ENCODE data around the gene KIF5A. TPM values are rescaled to one million over a fixed set of nuclear protein-coding genes. Genes with fewer than 3 reads are reported as not detected.
"Not testable (repeated sequence)": the region's sequence is repeated elsewhere in the genome, so short reads cannot be mapped to it uniquely, and the experiment has no call there.

Gene KIF5A
- total RNA-seq, 2 experiments from 2014 or later: 1.7 to 2.0 TPM

DNA sequence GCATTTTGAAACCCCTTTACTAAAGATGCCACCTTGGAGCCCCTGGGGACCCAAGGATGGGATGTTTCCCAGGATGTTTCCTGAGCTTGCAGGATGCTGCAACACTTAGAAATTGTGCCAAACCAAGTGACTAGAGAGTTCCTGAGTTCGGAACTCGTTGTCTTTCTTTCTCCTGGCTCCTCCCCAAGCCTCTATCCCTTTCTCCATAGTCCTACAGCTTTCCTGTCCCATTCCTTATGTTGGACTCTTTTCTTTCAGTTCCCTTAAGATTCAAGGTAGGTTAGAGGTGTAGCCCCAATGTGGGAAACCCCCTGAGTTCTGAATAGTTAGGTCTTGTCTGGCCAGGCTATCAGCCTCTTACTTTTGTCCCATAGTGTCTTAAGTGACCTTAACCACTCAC, 1.4 kb upstream of the KIF5A start:
- CTCF ChIA-PET: no interaction called here
- POLR2A ChIA-PET: no interaction called here

DNA sequence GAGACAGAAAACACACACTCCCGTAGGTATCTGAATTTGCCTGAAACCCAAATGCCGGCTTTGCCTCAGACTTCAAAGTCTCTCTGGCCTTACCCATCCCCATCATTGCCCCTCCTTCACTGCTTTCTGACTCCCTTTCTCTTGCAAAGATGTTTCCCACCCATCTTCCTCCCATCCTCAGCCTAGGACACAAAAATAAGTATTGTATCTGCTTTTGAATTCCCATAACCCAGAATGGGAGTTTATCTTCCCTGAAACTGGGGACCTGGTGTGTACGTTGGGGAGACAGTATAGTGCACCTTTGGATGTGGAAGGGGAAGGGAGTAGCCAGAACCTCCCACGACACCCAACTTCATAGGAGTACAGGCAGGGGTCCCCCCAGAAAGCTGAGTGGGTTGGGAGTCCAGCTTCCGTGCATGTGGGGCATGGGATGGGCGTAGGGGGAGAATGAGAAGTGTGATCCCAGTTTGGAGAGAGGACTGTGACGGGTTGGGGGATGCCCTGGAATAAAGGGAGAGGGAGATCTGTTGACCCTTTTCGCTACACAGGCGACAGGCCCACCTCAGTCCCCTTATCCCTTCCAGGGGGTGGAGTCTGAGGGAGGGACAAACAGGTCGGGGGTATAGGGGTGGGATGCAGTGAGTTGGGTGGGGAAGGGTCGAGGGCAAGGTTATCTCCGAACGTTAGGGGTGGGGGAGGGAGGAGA, 488 bp upstream of the KIF5A start:
- POLR2A ChIA-PET: no interaction called here
- CTCF ChIA-PET: interaction anchor here (0.7 kb wide), 1 partner anchor 207 kb away, joined by 3 read pairs; no protein-coding TSS in a partner anchor

DNA sequence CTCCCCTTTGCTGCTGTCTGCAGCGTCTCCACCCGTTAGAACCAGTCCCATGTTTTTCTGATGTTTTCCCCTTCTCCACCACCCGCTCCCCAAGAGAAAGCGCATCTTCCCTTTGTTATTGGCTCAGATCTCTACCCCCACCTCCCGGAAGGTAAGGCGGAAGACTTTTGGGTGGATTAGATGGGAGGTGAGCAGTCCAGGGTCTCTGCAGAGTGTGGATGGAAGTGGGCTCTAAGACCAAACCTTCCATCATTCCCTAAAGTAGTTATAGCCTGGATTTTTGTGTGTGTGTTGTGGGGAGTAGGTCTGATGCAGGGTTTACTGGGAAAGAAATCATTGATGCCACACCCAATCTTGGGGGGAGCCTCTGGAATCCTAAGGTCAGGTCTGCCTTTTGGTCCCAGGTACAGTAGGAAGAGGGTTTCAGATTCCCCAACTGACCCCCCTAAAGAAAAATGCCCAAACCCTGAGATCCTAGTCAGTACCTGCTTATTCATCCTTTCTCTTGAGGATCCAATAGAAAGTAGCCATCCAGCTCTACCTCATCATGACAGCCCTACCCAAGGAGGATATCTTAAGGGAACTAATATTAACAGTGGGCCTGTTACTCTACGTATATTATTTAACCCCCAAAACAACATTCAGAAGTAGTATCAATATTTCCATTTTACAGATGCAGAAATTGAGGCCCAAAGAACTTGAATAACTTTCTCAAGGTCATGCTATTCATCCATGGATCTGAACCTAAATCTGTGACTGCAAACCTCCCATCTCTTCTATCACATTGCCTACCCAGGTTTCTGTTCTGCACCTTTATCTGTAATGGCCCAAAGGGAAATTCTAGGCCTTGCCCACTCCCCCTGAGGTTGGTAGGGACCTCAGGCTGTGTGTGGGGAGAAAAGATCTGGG, 1.1 kb downstream of the KIF5A start:
- CTCF ChIA-PET: no interaction called here
- POLR2A ChIA-PET: no interaction called here

DNA sequence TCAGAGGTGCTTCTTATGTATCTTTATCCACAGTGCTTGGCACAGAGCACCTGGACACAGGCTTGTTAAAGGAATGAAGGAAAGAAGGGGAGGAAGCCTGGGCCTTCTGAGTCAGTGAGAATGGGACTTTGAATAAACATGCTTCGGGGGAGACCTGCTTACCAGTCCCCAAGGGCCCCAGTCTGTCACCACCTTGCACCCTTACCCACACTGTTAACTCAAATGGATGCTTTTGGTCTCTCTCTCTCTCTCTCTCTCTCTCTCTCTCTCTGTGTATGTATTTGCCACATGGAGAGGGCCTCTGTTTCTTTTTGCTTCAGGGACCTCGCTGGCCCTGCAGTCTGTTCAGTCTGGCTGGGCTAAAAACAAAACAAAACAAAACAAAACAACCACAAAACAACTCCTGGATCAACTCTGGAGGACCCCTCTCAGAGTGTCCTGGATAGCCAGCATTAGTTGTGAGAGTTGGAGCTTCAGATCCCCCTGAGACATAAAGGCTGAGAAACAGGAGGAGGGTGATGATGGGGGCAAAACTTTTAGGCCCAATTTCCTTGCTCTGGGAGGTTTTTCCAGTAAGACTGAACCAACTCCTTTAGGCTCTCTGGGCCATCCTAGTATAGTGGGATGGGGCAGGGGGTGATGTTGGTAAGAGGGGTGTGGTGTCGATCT, 1.9 kb downstream of the KIF5A start:
- ChIA-PET POLR2A (no interaction called here), CTCF (no interaction called here)

DNA sequence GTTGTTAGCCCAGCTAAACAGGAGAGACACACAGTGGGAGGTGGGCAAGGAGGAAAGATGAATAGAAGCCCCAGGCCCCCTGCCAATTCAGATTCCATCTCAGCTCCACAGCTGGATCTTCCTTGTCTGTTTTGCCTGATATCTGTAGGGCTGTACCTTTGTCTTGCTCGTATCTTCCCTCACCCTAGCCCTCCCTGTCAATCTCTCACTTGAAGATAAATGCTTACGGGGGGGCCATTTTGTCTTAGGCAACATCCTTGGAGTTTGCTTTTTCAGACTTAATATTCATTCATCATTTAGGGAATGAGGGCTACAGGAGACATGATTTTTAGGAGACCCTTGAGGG, 2.4 kb downstream of the KIF5A start:
- CTCF ChIA-PET: interaction anchor here (1.3 kb wide), 1 partner anchor 70 kb away, joined by 3 read pairs; no protein-coding TSS in a partner anchor
- POLR2A ChIA-PET: no interaction called here

DNA sequence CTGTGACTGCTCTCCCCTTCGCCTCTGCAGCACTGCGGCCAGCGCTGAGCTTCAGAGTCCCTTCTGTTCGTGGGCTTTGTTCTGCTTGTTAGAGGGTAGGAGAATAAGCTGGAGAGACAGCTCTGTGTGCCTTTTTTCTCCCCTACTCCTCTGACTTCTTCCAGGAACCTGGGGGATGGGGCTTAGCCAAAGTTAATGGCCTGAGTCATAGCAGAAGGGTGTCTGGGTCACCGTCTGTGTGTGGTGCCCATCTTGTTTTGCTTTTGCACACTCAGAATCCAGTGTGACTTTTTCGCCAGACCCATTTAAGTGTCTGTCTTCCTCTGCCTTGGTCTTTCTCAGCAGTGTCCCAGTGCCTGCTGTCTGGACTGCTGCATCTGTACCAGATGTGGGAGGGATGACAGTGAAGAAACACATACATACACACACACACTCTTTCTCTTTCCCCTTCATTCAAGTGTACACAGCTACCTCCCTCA, 3.0 kb downstream of the KIF5A start:
- ChIA-PET CTCF (interaction anchor here (1.3 kb wide), 1 partner anchor 69 kb away, joined by 3 read pairs; no protein-coding TSS in a partner anchor), POLR2A (no interaction called here)

DNA sequence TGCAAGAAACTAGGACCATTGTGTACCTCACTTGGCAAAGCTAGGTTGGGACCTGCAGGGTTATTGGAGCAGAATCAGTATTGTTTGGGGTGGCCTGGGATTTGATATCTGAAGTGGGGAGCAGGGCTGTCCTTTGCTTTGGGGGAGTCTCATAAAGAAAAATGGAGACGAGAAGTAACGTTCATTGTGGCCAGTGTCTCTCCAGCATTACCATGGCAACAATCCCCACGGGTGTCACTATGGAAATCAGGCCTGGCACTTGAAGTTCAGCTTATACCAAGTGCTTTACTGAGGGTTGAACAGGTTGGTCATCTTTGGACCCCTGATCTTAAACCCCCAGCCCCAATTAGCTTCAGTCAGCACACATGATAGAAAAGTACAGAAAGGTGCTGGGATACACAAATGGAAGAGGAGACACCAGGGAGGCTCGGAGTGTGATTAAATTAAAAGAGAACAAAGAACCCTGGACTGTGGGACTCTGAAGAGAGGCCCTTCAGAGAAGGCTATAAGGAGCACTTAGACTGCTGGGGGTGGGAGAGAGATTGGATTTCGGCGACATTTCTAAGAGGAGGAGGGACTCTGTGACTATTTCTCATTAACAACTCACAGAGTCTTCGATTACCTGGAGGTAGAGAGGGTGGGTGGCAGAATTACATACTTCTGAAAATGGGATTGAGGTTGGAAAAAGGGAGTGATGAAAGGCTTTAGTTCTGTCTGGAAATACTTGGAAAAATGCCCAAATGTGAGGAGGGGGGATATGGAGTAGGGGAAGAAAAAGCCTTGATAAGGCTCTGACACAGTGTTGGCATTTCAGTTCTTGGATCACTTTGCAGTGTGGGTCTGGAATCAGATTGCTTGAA, 3.7 kb downstream of the KIF5A start:
- CTCF ChIA-PET: interaction anchor here (1.3 kb wide), 1 partner anchor 69 kb away, joined by 3 read pairs; no protein-coding TSS in a partner anchor
- POLR2A ChIA-PET: no interaction called here

DNA sequence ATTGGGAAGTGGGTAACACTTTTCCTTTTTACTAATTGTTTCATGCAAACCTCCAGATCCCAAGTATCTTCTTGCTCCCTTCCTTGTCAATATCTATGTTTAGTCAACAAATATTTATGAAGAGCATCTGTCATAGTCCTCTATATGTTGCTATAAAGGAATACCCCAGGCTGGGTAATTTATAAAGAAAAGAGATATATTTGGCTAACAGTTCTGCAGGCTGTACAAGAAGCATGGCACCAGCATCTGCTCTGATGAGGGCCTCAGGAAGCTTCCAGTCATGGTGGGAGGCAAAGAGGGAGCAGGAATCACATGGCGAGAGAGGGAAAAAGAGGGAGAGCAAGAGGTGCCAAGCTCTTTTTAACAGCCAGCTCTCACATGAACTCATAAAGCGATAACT, 4.6 kb downstream of the KIF5A start:
- ChIA-PET POLR2A (no interaction called here), CTCF (no interaction called here)

DNA sequence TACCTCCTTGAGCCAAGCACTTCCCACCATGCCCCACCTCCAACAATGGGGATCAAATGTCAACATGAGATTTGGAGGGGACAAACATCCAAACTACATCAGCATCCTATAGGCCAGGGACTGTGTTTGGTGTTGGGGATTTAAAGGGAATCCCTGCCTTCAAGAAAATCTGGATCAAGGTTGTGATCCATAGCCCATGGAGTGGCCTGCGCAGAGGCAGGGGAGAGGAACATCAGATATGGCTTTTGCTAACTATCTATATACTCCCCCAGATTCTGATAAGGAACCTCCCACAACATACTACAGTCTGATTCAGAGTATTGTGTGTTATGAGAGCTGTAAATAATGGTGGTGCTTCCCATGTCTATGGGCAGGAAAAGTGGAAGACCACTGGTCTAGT, 5.1 kb downstream of the KIF5A start:
- ChIA-PET POLR2A (no interaction called here), CTCF (no interaction called here)

DNA sequence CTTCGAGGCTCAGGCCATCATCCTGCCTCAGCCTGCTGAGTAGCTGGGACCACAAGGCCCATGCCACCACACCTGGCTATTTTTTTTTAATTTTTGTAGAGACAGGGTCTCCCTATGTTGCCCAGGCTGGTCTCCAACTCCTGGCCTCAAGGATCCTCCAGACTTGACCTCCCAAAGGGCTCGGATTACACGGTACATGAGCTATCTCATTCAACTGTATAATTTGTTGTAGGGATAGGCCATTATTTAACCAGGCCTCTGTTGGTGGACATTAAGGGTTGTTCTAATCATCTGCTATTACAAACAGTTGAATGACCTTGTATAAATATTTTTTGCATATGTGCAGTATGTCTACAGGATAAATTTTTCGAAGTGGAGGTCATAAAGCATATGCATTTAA, 9.0 kb downstream of the KIF5A start:
- ChIA-PET CTCF (interaction anchor here (0.6 kb wide), 1 partner anchor 15 kb away, joined by 3 read pairs; no protein-coding TSS in a partner anchor), POLR2A (no interaction called here)

DNA sequence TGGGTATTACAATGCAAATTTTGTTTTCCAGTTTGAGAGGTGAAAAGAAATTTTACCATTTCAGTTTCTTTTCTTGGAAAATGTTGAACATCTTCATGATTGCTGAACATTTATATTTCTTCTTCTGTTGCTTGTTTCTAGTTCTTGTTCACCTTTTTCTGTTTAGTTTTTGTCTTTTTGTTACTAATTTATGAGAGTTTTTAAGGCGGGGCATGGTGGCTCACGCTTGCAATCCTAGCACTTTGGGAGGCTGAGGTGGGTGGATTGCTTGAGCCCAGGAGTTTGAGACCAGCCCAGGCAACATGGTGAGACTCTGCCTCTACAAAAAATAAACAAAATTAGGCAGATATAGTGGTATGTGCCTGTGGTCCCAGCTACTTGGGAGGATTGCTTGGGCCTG, 10.7 kb downstream of the KIF5A start:
- ChIA-PET POLR2A (no interaction called here), CTCF (no interaction called here)

DNA sequence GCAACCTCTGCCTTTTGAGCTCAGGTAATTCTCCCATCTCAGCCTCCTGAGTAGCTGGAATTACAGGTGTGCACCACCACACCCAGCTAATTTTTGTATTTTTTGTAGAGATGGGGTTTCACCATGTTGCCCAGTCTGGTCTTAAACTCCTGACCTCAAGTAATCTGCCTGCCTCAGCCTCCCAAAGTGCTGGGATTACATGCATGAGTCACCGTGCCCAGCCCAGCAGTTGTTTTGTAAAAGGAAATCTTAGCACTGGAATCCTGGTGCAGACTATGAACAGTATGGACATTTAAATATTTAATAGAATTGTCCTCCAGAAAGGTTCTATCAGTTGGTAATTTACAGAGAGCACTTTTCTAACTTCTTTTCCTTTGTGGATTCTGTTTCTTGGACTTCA, 11.3 kb downstream of the KIF5A start:
- CTCF ChIA-PET: interaction anchor here (2.1 kb wide), 1 partner anchor 22 kb away, joined by 7 read pairs; no protein-coding TSS in a partner anchor
- POLR2A ChIA-PET: not testable (repeated sequence)

DNA sequence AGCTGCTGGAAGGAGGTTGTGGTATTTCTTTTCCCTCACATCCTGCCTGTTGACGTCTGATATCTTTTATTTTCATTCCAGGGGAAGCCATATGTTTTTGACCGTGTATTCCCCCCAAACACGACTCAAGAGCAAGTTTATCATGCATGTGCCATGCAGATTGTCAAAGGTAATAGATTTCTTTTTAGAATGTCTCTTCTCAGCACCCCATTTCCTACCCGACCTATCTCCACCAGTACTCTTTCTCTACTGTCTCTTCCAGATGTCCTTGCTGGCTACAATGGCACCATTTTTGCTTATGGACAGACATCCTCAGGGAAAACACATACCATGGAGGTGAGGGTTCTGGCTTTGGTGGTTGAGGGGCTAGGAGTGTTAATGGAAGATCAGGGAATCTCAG, 13.5 kb downstream of the KIF5A start:
- ChIA-PET POLR2A (no interaction called here), CTCF (no interaction called here)

DNA sequence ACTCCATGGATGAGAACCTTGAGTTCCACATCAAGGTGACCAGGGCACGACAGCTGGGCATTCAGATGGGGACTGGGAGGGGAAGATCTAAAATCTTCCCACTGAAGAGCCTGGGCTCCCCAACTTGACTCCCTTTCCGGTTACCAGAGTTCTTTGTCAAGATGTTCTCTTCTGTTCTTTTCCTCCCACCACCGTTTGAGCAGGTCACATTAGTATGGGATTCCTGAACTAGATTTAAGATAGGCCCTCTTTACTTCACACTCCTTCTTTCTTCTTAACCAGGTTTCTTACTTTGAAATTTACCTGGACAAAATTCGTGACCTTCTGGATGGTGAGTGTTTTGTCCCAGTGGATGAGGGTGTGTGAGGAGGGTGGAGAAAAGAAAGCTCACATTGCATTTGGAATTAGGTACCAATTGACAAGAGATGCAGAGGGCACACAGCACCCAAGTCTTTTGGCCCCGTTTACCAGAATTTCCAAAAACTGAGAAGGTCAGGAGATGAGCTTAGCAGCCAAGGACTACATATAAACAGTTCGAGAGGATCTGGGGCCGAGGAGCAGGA, 14.4 kb downstream of the KIF5A start:
- CTCF ChIA-PET: interaction anchor here (0.5 to 1.1 kb wide), 2 partner anchors 69 to 1512 kb away, joined by 3 read pairs; partner anchors contain the start of gene B4GALNT1
- POLR2A ChIA-PET: no interaction called here

DNA sequence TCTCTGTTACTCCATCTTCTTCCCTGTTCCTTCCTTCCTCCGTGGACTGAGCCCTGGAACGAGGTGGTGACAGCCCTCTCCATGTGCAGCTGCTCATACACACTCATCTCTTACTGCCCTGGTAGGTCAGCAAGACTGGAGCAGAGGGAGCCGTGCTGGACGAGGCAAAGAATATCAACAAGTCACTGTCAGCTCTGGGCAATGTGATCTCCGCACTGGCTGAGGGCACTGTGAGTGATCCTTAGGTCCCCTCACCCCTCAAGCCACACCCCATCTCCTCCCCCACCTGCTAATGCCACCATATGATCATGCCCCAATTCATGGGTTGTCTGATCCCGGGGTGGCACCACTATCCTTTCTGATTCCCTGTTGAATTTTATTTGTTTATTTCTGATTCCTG, 19.0 kb downstream of the KIF5A start:
- CTCF ChIA-PET: interaction anchor here (1.3 kb wide), 1 partner anchor 15 kb away, joined by 3 read pairs; no protein-coding TSS in a partner anchor
- POLR2A ChIA-PET: no interaction called here

DNA sequence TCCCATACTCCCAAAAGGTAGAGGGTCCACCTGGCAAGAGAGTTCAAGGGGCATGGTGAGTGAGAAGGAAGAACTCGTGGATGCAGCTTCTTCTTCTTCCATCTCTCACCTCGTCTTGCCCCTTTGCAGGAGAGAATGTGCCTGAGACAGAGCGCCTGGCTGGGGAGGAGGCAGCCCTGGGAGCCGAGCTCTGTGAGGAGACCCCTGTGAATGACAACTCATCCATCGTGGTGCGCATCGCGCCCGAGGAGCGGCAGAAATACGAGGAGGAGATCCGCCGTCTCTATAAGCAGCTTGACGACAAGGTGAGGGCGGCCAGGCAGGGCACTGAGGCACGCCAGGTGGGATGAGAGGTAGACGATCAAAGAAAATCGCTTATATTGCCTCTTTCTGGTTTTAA, 20.0 kb downstream of the KIF5A start:
- ChIA-PET CTCF (interaction anchor here (2.1 kb wide), 1 partner anchor 14 kb away, joined by 6 read pairs; no protein-coding TSS in a partner anchor), POLR2A (no interaction called here)

DNA sequence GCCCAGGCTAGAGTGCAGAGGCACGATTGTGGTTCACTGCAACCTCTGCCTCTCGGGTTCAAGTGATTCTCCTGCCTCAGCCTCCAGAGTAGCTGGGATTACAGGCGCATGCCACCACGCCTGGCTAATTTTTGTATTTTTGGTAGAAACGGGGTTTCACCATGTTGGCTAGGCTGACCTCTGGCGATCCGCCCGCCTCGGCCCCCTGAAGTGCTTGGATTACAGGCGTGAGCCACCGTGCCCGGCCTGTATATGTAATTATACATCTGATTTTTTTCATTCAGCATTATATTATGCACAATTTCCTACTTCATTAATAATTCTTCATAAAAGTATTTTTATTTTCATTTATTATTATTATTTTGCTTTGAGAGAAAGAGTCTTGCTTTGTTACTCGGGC, 20.6 kb downstream of the KIF5A start:
- POLR2A ChIA-PET: not testable (repeated sequence)
- CTCF ChIA-PET: interaction anchor here (0.6 to 2.1 kb wide), 3 partner anchors 13 to 919 kb away, joined by 3 to 6 read pairs (median 3); no protein-coding TSS in a partner anchor

DNA sequence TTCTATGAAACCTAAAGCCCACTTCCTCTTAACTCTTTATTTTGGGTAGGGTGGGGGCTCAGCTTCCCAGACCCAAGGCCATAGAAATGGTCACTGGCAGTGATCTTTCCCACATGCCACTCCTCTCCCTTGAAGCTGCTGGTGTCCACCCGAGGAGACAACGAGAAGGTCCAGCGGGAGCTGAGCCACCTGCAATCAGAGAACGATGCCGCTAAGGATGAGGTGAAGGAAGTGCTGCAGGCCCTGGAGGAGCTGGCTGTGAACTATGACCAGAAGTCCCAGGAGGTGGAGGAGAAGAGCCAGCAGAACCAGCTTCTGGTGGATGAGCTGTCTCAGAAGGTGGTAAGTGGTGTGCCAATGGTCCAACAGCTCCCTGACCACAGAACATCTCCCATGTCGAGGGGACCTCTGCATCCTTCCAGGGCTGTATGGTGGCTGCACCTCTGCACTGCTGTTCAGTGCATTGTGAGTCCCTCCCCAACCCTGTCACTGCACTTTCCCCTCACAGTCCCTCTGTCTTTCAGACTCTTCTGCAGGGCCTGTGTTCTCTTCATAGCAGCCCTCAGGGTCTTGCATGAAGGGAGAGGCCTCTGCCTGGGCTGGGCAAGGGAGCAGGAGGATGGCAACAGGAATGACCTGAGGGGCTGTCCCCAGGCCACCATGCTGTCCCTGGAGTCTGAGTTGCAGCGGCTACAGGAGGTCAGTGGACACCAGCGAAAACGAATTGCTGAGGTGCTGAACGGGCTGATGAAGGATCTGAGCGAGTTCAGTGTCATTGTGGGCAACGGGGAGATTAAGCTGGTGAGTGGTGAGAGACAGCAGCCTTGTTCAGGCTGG, 22.3 kb downstream of the KIF5A start:
- CTCF ChIA-PET: interaction anchor here (0.7 to 1.0 kb wide), 2 partner anchors 9 to 72 kb away, joined by 3 read pairs; no protein-coding TSS in a partner anchor
- POLR2A ChIA-PET: no interaction called here
